K562 (cell line): Measurements from ENCODE around the gene ATM. TPM values are rescaled to one million over a fixed set of nuclear protein-coding genes. Genes with fewer than 3 reads are reported as not detected.

Experiments
- IRF1 ChIP-seq: sonication (generic); formaldehyde crosslinking; IDR thresholded peaks from 2 replicates; pipeline ENCODE4 v1.8.0; 2022; ENCODE audit warnings: missing genetic modification reagents, mild to moderate bottlenecking, borderline replicate concordance
- KDM2B ChIP-seq: fragments of 250-450 bp; sonication (Bioruptor Pico); IDR thresholded peaks from 2 replicates; pipeline ENCODE4 v1.8.0; 2021; ENCODE audit warnings: mild to moderate bottlenecking, moderate library complexity
- KLF6 ChIP-seq: fragments of 250-450 bp; sonication (Bioruptor Pico); IDR thresholded peaks from 2 replicates; pipeline ENCODE4 v1.4.0; 2020; ENCODE audit warnings: mild to moderate bottlenecking, moderate library complexity, borderline replicate concordance
- L3MBTL2 ChIP-seq: fragments of 450-650 bp; IDR thresholded peaks from 2 replicates; pipeline ENCODE4 v1.6.1; 2016; ENCODE audit warnings: mild to moderate bottlenecking, moderate library complexity
- SMAD2 ChIP-seq: fragments of 150-350 bp; IDR thresholded peaks from 2 replicates; pipeline ENCODE4 v1.6.1; 2014; ENCODE audit warnings: low read depth, mild to moderate bottlenecking, low read length
- TAF9B ChIP-seq: fragments of 450-650 bp; IDR thresholded peaks from 2 replicates; pipeline ENCODE4 v1.6.1; 2018; ENCODE audit warnings: mild to moderate bottlenecking; ENCODE audit not compliant: partially characterized antibody
- ZFP91 ChIP-seq: sonication (generic); formaldehyde crosslinking; IDR thresholded peaks from 2 replicates; pipeline ENCODE4 v1.8.0; 2022; ENCODE audit warnings: mild to moderate bottlenecking, missing genetic modification reagents
- ZNF224 ChIP-seq: sonication (generic); formaldehyde crosslinking; IDR thresholded peaks from 2 replicates; pipeline ENCODE4 v1.8.0; 2022; ENCODE audit warnings: mild to moderate bottlenecking, missing genetic modification reagents
- polyA plus RNA-seq, 8 experiments: library from polyadenylated mRNA; depleted of rRNA in 4 of 8; stranded (reverse) in 5 of 8; unstranded in 3 of 8; fragments of >200 nt; fragmentation: Nextera tagmentation in 2 of 8; fragmentation: Illumina TruSeq in 1 of 8; extraction: Ambion mirVana in 2 of 8; extraction: Trizol in 1 of 8; gene quantifications; 2 replicates each; pipeline versions ENCODE4 v1.2.1 to v1.2.3, GENCODE V29; 2011 to 2014; ENCODE audit warnings: inconsistent platforms in 1 of 8, missing spikeins in 1 of 8
- total RNA-seq, 7 experiments: library from RNA; depleted of rRNA in 6 of 7; stranded (reverse); fragments of >200 nt in 6 of 7; fragmentation: Illumina TruSeq in 2 of 7; extraction: Trizol in 2 of 7; gene quantifications; 2 replicates each; pipeline versions ENCODE4 v1.2.1 to v1.2.3, GENCODE V29; 2011 to 2021; ENCODE audit warnings: low replicate concordance in 1 of 7
- TF ChIP-seq, protein P1 (sequence below): sonication (generic); formaldehyde crosslinking; IDR thresholded peaks from 2 replicates; pipeline ENCODE4 v1.8.0; 2023; ENCODE audit warnings: missing genetic modification reagents, mild to moderate bottlenecking, borderline replicate concordance

ATM gene
- total and polyA plus RNA-seq, 9 of the 15 experiments (the other 6 are each of a cell fraction or from before 2014, with no cell fraction given), result 8.3 to 46.8 (median 26.2) TPM

DNA sequence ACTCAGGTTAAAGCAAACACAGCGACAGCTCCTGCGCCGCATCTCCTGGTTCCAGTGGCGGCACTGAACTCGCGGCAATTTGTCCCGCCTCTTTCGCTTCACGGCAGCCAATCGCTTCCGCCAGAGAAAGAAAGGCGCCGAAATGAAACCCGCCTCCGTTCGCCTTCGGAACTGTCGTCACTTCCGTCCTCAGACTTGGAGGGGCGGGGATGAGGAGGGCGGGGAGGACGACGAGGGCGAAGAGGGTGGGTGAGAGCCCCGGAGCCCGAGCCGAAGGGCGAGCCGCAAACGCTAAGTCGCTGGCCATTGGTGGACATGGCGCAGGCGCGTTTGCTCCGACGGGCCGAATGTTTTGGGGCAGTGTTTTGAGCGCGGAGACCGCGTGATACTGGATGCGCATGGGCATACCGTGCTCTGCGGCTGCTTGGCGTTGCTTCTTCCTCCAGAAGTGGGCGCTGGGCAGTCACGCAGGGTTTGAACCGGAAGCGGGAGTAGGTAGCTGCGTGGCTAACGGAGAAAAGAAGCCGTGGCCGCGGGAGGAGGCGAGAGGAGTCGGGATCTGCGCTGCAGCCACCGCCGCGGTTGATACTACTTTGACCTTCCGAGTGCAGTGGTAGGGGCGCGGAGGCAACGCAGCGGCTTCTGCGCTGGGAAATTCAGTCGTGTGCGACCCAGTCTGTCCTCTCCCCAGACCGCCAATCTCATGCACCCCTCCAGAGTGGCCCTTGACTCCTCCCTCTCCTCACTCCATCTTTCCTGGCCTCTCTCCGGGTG is at the start of gene ATM, which contains the start of gene NPAT (continued):
- TF ChIP-seq KDM2B, result peak; percentile 59; the same call in 1 of the 2 replicates
- no peak for TF ChIP-seq IRF1
- TF ChIP-seq, protein P1, sequence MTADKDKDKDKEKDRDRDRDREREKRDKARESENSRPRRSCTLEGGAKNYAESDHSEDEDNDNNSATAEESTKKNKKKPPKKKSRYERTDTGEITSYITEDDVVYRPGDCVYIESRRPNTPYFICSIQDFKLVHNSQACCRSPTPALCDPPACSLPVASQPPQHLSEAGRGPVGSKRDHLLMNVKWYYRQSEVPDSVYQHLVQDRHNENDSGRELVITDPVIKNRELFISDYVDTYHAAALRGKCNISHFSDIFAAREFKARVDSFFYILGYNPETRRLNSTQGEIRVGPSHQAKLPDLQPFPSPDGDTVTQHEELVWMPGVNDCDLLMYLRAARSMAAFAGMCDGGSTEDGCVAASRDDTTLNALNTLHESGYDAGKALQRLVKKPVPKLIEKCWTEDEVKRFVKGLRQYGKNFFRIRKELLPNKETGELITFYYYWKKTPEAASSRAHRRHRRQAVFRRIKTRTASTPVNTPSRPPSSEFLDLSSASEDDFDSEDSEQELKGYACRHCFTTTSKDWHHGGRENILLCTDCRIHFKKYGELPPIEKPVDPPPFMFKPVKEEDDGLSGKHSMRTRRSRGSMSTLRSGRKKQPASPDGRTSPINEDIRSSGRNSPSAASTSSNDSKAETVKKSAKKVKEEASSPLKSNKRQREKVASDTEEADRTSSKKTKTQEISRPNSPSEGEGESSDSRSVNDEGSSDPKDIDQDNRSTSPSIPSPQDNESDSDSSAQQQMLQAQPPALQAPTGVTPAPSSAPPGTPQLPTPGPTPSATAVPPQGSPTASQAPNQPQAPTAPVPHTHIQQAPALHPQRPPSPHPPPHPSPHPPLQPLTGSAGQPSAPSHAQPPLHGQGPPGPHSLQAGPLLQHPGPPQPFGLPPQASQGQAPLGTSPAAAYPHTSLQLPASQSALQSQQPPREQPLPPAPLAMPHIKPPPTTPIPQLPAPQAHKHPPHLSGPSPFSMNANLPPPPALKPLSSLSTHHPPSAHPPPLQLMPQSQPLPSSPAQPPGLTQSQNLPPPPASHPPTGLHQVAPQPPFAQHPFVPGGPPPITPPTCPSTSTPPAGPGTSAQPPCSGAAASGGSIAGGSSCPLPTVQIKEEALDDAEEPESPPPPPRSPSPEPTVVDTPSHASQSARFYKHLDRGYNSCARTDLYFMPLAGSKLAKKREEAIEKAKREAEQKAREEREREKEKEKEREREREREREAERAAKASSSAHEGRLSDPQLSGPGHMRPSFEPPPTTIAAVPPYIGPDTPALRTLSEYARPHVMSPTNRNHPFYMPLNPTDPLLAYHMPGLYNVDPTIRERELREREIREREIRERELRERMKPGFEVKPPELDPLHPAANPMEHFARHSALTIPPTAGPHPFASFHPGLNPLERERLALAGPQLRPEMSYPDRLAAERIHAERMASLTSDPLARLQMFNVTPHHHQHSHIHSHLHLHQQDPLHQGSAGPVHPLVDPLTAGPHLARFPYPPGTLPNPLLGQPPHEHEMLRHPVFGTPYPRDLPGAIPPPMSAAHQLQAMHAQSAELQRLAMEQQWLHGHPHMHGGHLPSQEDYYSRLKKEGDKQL (CRISPR knock-in tag), result no peak
- peak; percentile 62 for TF ChIP-seq TAF9B
- TF ChIP-seq ZNF224 (CRISPR knock-in tag), result no peak
- 0 out of 2 replicates have a peak, but pooled peaks have one; percentile 15 for TF ChIP-seq KLF6 (CRISPR knock-in tag)
- TF ChIP-seq L3MBTL2, result peak; percentile 39
- TF ChIP-seq ZFP91 (CRISPR knock-in tag), result no peak
- TF ChIP-seq SMAD2, result no peak
